K562 (cell line): ENCODE data around the gene GJC2. TPM values are rescaled to one million over a fixed set of nuclear protein-coding genes. Genes with fewer than 3 reads are reported as not detected.

Experiments
- MTA3 ChIP-seq: fragments of 450-650 bp; formaldehyde crosslinking; IDR thresholded peaks from 2 replicates; pipeline ENCODE4 v1.6.1; 2017; ENCODE audit warnings: mild to moderate bottlenecking, borderline replicate concordance
- RBM14 ChIP-seq: fragments of 200-400 bp; formaldehyde crosslinking; IDR thresholded peaks from 2 replicates; pipeline ENCODE4 v1.6.1; 2018; ENCODE audit warnings: low read depth, mild to moderate bottlenecking, low read length, moderate library complexity, borderline replicate concordance; ENCODE audit not compliant: insufficient read depth
- RUNX1 ChIP-seq: sonication (generic); IDR thresholded peaks from 2 replicates; pipeline ENCODE4 v1.6.1; 2016; ENCODE audit warnings: antibody characterized with exemption, low read depth
- SAFB2 ChIP-seq: fragments of 200-400 bp; formaldehyde crosslinking; IDR thresholded peaks from 2 replicates; pipeline ENCODE4 v1.6.1; 2018; ENCODE audit warnings: borderline replicate concordance, low read length, low read depth, moderate library complexity; ENCODE audit not compliant: severe bottlenecking
- ZBTB34 ChIP-seq: fragments of 250-450 bp; sonication (Bioruptor Pico); IDR thresholded peaks from 2 replicates; pipeline ENCODE4 v1.8.0; 2021; ENCODE audit warnings: mild to moderate bottlenecking, moderate library complexity
- polyA plus RNA-seq, 8 experiments: library from polyadenylated mRNA; depleted of rRNA in 4 of 8; stranded (reverse) in 5 of 8; unstranded in 3 of 8; fragments of >200 nt; fragmentation: Nextera tagmentation in 2 of 8; fragmentation: Illumina TruSeq in 1 of 8; extraction: Ambion mirVana in 2 of 8; extraction: Trizol in 1 of 8; gene quantifications; 2 replicates each; pipeline versions ENCODE4 v1.2.1 to v1.2.3, GENCODE V29; 2011 to 2014; ENCODE audit warnings: inconsistent platforms in 1 of 8, missing spikeins in 1 of 8
- total RNA-seq, 7 experiments: library from RNA; depleted of rRNA in 6 of 7; stranded (reverse); fragments of >200 nt in 6 of 7; fragmentation: Illumina TruSeq in 2 of 7; extraction: Trizol in 2 of 7; gene quantifications; 2 replicates each; pipeline versions ENCODE4 v1.2.1 to v1.2.3, GENCODE V29; 2011 to 2021; ENCODE audit warnings: low replicate concordance in 1 of 7

Gene GJC2
- total and polyA plus RNA-seq, 9 of the 15 experiments (the other 6 are each of a cell fraction or from before 2014, with no cell fraction given) = 0.03 to 0.62 (median 0.11) TPM; not detected in 2

DNA sequence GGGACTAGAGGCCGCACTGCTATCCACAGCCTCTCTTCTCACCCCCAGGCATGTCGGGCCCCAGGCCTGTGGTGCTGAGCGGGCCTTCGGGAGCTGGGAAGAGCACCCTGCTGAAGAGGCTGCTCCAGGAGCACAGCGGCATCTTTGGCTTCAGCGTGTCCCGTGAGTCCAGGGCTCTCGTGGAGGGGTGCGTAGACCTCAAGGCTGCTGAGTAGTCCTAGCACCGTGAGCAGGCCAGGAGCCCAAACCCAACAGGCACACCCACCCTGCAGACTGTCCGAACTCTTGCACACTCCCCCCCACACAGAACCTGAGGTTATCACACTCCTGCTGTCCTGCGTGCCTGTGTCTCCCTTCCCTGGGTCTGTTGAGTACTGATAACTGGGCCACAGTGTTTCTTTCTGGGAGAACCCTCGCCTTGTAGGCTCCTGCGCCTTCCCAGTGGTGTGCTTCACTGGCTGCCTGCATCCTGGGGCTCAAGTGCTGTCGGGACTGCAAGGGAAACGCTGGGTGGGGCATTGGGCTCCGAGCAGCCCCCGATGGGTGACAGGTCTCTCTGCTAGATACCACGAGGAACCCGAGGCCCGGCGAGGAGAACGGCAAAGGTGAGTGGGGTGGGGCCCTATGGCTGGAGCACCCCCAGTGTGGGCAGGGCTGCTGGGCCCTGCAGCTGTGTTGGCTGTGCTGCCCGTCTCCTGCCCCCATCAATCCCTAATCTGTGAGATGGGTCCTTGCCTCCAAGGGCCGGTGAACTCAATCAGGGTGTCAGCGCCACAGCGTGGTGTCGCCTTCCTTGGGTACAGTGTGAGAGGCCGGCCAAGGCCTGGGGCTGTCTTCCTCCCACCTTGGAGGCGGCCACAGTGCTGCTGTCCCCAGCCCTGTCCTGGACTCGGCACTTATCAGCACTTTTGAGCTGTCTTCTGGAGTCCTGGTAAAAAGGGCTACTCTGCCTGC lies 4.0 kb upstream of the GJC2 start (continued):
- TF ChIP-seq ZBTB34 (CRISPR knock-in tag) (no peak), SAFB2 (no peak), RBM14 (0 out of 2 replicates have a peak, but pooled peaks have one; percentile 18), MTA3 (peak; percentile 89; the same call in 1 of the 2 replicates), RUNX1 (peak; percentile 83; the same call in 1 of the 2 replicates)
